ENCODE data around the gene MMP13. TPM values are rescaled to one million over a fixed set of nuclear protein-coding genes. Genes with fewer than 3 reads are reported as not detected.

Gene MMP13
- total RNA-seq, 1 experiment from 2014 or later: not detected

DNA sequence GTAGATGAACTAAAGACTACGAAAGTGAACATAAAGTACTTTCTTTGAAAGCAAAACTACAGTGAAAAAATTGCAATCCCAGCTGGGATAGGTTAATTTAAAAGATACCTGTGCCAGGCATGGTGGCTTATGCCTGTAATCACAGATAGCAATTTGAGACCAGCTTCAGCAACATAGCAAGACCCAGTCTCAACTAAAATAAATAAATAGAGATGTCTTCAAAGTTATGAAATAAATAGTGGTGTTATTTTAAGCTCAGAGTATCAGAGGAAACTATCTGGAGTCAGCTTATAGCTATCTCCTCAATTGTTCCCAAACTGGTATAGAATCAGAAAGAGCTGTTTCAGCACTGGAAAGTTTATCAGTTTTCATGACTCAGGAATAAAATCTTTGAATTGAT is 17.3 kb upstream of the MMP13 start:
- Histone ChIP-seq H3K79me2 (ENCODE audit: insufficient read depth, low read length) (no peaks in the 10 kb centered on the region), H2BK15ac (ENCODE audit: low read depth, low read length) (no peak overlapping the region), H2AK5ac (ENCODE audit: insufficient read length, low read length) (no peak overlapping the region), H3K9me3 (ENCODE audit: control insufficient read depth, low read depth, low read length) (no peaks in the 10 kb centered on the region), H2BK120ac (ENCODE audit: low read depth, low read length, poor library complexity, severe bottlenecking) (no peak overlapping the region), H3K4me2 (ENCODE audit: insufficient read depth, insufficient read length, low read length) (no peak overlapping the region), H3K9ac (ENCODE audit: extremely low read depth, insufficient read length, low read length) (no peak overlapping the region), H3K4me1 (ENCODE audit: insufficient read depth, low read length) (no peaks in the 10 kb centered on the region; the same call in 1 of the 2 replicates), H2BK20ac (ENCODE audit: low read depth, low read length, poor library complexity, severe bottlenecking) (no peak overlapping the region), H4K20me1 (ENCODE audit: control insufficient read depth, insufficient read depth, insufficient read length) (no peaks in the 10 kb centered on the region), H2BK12ac (ENCODE audit: insufficient read length, low read depth, low read length) (no peak overlapping the region), H4K8ac (replicated peaks; ENCODE audit: insufficient read length, low read depth, low read length) (no peak overlapping the region), H3K23ac (ENCODE audit: insufficient read length, low read depth, low read length) (no peak overlapping the region), H4K91ac (ENCODE audit: insufficient read length, low read depth, low read length) (no peak overlapping the region), H4K5ac (ENCODE audit: insufficient read length, low read depth, low read length) (no peak overlapping the region), H2BK5ac (ENCODE audit: insufficient read length, low read length) (no peak overlapping the region), H3K27me3 (ENCODE audit: insufficient read depth, low read length) (no peaks in the 10 kb centered on the region), H3K23me2 (ENCODE audit: insufficient read length, low read depth, low read length, poor library complexity, severe bottlenecking) (no peaks in the 10 kb centered on the region), H3T11ph (ENCODE audit: low read length) (no peak overlapping the region), H3K56ac (ENCODE audit: insufficient read length, low read depth, low read length) (no peak overlapping the region), H2AFZ (ENCODE audit: low read length) (no peak overlapping the region), H3K18ac (ENCODE audit: insufficient read length, low read depth, low read length) (no peak overlapping the region), H3K14ac (ENCODE audit: insufficient read depth, low read length) (no peak overlapping the region), H3K4ac (ENCODE audit: low read depth, low read length) (no peak overlapping the region), H3K79me1 (ENCODE audit: insufficient read depth, low read depth, low read length, poor library complexity, severe bottlenecking) (no peaks in the 10 kb centered on the region), H3K27ac (ENCODE audit: insufficient read length, low read depth, low read length) (no peak overlapping the region)
- no peak overlapping the region for H3K4me3 Mint-ChIP-seq
- H3K36me3 Mint-ChIP-seq (ENCODE audit: insufficient read depth in 1 of 3, low read depth in 3 of 3): no peaks in the 10 kb centered on the region
- no peak overlapping the region for H3K27ac Mint-ChIP-seq
- peaks cover 7 to 12% of the 10 kb centered on the region in 2 experiments for H3K4me1 Mint-ChIP-seq
- TF ChIP-seq, protein P1, sequence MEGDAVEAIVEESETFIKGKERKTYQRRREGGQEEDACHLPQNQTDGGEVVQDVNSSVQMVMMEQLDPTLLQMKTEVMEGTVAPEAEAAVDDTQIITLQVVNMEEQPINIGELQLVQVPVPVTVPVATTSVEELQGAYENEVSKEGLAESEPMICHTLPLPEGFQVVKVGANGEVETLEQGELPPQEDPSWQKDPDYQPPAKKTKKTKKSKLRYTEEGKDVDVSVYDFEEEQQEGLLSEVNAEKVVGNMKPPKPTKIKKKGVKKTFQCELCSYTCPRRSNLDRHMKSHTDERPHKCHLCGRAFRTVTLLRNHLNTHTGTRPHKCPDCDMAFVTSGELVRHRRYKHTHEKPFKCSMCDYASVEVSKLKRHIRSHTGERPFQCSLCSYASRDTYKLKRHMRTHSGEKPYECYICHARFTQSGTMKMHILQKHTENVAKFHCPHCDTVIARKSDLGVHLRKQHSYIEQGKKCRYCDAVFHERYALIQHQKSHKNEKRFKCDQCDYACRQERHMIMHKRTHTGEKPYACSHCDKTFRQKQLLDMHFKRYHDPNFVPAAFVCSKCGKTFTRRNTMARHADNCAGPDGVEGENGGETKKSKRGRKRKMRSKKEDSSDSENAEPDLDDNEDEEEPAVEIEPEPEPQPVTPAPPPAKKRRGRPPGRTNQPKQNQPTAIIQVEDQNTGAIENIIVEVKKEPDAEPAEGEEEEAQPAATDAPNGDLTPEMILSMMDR (conservative IDR thresholded peaks at IDR 0.05): no peak
- no peak for DNase-seq
- WGBS (ENCODE audit: extremely low coverage, insufficient read length, low lambda C conversion rate): no CpG with 5 or more reads among the region's 1 CpG
- no peaks in the 10 kb centered on the region; a peak in 1 of 5 replicates for H3K9me3 Mint-ChIP-seq
- H3K27me3 Mint-ChIP-seq (ENCODE audit: low read depth): no peaks in the 10 kb centered on the region

Data from H9 (cell line).